GF-D8 (cell line): ENCODE data around the gene SORCS2.
"Not testable (repeated sequence)": the region's sequence is repeated elsewhere in the genome, so short reads cannot be mapped to it uniquely, and the experiment has no call there.

ENCODE experiments used
- DNase-seq: peaks from one replicate; lab custom pipeline; 2025; lab: John Stamatoyannopoulos, UW

SORCS2 gene

GRCh38 chr4:7556558-7556957 lies 364.2 kb downstream of the SORCS2 start:
- no peak for DNase-seq

GRCh38 chr4:7557456-7557855 lies 365.1 kb downstream of the SORCS2 start:
- no peak for DNase-seq

GRCh38 chr4:7558436-7558835 lies 366.1 kb downstream of the SORCS2 start:
- no peak for DNase-seq

- DNase-seq: no peak
Measured at GRCh38 chr4:7559316-7559715, 367.0 kb downstream of the SORCS2 start.

- no peak for DNase-seq
Measured at GRCh38 chr4:7559741-7560395, 367.5 kb downstream of the SORCS2 start.

GRCh38 chr4:7561557-7561956 lies 369.2 kb downstream of the SORCS2 start:
- no peak for DNase-seq

- no peak for DNase-seq
Measured at GRCh38 chr4:7564242-7564641, 371.9 kb downstream of the SORCS2 start.

GRCh38 chr4:7565483-7565882 lies 373.1 kb downstream of the SORCS2 start:
- DNase-seq: no peak

GRCh38 chr4:7569810-7570783 lies 377.8 kb downstream of the SORCS2 start:
- no peak for DNase-seq

GRCh38 chr4:7571001-7571400 lies 378.7 kb downstream of the SORCS2 start:
- no peak for DNase-seq

- no peak for DNase-seq
Measured at GRCh38 chr4:7571701-7572100, 379.4 kb downstream of the SORCS2 start.

GRCh38 chr4:7572894-7573293 lies 380.6 kb downstream of the SORCS2 start:
- DNase-seq: no peak

- DNase-seq: no peak
Measured at GRCh38 chr4:7573576-7574091, 381.3 kb downstream of the SORCS2 start.

GRCh38 chr4:7574287-7575014 lies 382.1 kb downstream of the SORCS2 start:
- no peak for DNase-seq

- no peak for DNase-seq
Measured at GRCh38 chr4:7575426-7575825, 383.1 kb downstream of the SORCS2 start.

GRCh38 chr4:7577361-7578039 lies 385.2 kb downstream of the SORCS2 start:
- not testable (repeated sequence) for DNase-seq

GRCh38 chr4:7581477-7581876 lies 389.1 kb downstream of the SORCS2 start:
- no peak for DNase-seq

- no peak for DNase-seq
Measured at GRCh38 chr4:7582313-7583097, 390.2 kb downstream of the SORCS2 start.

- no peak for DNase-seq
Measured at GRCh38 chr4:7584098-7584497, 391.8 kb downstream of the SORCS2 start.

GRCh38 chr4:7584606-7585159 lies 392.3 kb downstream of the SORCS2 start:
- no peak for DNase-seq

- DNase-seq: no peak
Measured at GRCh38 chr4:7585768-7586167, 393.4 kb downstream of the SORCS2 start.
